Measurements from ENCODE around the gene TAMALIN. TPM values are rescaled to one million over a fixed set of nuclear protein-coding genes. Genes with fewer than 3 reads are reported as not detected.
A peak's percentile ranks its signal among the peaks of the same experiment; 100 is the strongest.

Gene TAMALIN
- polyA plus RNA-seq, 3 donors: 0.63 to 118 (median 1.6) TPM

DNA sequence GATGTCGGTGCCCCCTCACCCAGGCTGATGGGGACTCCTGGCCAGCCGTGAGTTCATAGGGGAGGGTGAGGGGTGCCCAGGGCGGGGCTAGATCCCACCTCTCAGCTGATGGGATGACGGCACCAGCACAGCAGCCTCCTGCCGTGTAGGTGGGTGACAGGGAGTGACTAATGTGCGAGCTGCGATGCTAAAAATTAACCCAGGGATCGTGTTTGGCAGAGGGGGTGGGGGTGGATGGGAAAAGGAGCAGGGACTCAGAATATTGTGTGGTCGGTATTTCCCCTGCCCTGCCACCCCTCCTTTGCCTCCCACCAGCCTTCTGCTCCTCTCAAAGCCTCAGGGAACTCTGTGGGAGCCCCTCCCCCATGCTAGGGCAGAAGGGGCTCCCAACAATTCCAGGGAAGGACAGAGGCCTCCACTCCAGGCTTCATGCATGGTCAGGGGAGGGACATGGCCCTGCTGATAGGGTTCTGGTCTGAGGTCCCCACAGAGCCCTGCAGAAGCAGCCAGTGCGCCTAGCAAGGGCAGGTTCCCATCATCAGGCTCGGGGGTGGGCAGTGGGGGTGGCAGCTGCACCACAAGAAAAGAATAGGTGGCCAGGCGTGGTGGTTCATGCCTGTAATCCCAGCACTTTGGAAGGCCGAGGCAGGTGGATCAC is 12.5 kb downstream of the TAMALIN start:
- Mint-ChIP-seq H3K27me3 (ENCODE audit: low read depth in 3 of 3) (peaks cover 12 to 36% (median 23%) of the 10 kb centered on the region in 3 donors), H3K27ac (no peak overlapping the region), H3K36me3 (peaks cover 0 to 3% of the 10 kb centered on the region in 2 donors), H3K9me3 (peaks cover 0 to 4% (median 0%) of the 10 kb centered on the region in 7 donors), H3K4me1 (peaks cover 26% of the 10 kb centered on the region), H3K4me3 (no peak overlapping the region)
- no peak overlapping the region for H3K9ac ChIP-seq (ENCODE audit: insufficient read depth, low read length, poor library complexity, severe bottlenecking)
- 94% methylated on average over 10 of the region's 13 CpGs for WGBS (ENCODE audit: insufficient coverage)
- H3K4me1 ChIP-seq (ENCODE audit: control insufficient read depth in 1 of 2, insufficient read depth in 2 of 2, low read length in 2 of 2): peaks cover 22 to 29% of the 10 kb centered on the region in 2 donors
- intact Hi-C loops (cut with micrococcal nuclease): no loop called here
- H3K27ac ChIP-seq (ENCODE audit: low read depth in 1 of 2, low read length in 2 of 2): no peak overlapping the region
- no peak overlapping the region for H3K4me3 ChIP-seq (replicated peaks in 1 of 3; ENCODE audit: low read depth in 2 of 3, low read length in 3 of 3)
- H3K27me3 ChIP-seq (ENCODE audit: control insufficient read depth in 2 of 2, insufficient read depth in 2 of 2, low read length in 2 of 2): peaks cover 0 to 8% of the 10 kb centered on the region in 2 donors
- no peaks in the 10 kb centered on the region for H3K36me3 ChIP-seq (replicated peaks in 1 of 2; ENCODE audit: control insufficient read depth in 1 of 2, insufficient read depth in 2 of 2, low read length in 2 of 2)
- no peaks in the 10 kb centered on the region for H3K9me3 ChIP-seq (replicated peaks in 1 of 2; ENCODE audit: control insufficient read depth in 1 of 2, insufficient read depth in 1 of 2, low read length in 2 of 2)
- no peak for TF ChIP-seq CTCF (IDR thresholded peaks at IDR 0.05)
- no peak overlapping the region for H2AFZ ChIP-seq (ENCODE audit: insufficient read depth, low read depth, low read length, poor library complexity, severe bottlenecking)
- no peaks in the 10 kb centered on the region for H4K20me1 ChIP-seq (ENCODE audit: insufficient read depth, low read length)
- H3K79me2 ChIP-seq (ENCODE audit: insufficient read depth, low read length): no peaks in the 10 kb centered on the region
- H3K4me2 ChIP-seq (replicated peaks; ENCODE audit: extremely low read depth, low read length, poor library complexity, severe bottlenecking): no peak overlapping the region
- DNase-seq: no peak

GRCh38 chr12:52020539-52021336 is 14.0 kb downstream of the TAMALIN start:
- H3K36me3 ChIP-seq (replicated peaks in 1 of 2; ENCODE audit: control insufficient read depth in 1 of 2, insufficient read depth in 2 of 2, low read length in 2 of 2): no peaks in the 10 kb centered on the region
- H3K4me3 Mint-ChIP-seq: peak overlapping the region; percentile 64
- peaks cover 41% of the 10 kb centered on the region for H3K4me1 Mint-ChIP-seq
- 1% methylated on average over 7 of the region's 9 CpGs for WGBS (ENCODE audit: insufficient coverage)
- intact Hi-C loops (cut with micrococcal nuclease): loop anchor here in 1 of 2 donors (5.0 kb wide), 1 partner anchor 598 kb away; the partner anchor contains the start of gene SLC4A8
- H3K9ac ChIP-seq (ENCODE audit: insufficient read depth, low read length, poor library complexity, severe bottlenecking): no peak overlapping the region
- DNase-seq: peak; percentile 51 to 66 (median 61)
- H3K9me3 Mint-ChIP-seq: peaks cover 0 to 4% (median 0%) of the 10 kb centered on the region in 7 donors
- peak overlapping the region in 2 of 7 donors; percentile 32 to 82 for H3K27ac Mint-ChIP-seq
- H2AFZ ChIP-seq (ENCODE audit: insufficient read depth, low read depth, low read length, poor library complexity, severe bottlenecking): peak overlapping the region; percentile 37
- peak overlapping the region; percentile 53 for H3K4me2 ChIP-seq (replicated peaks; ENCODE audit: extremely low read depth, low read length, poor library complexity, severe bottlenecking)
- H3K79me2 ChIP-seq (ENCODE audit: insufficient read depth, low read length): no peaks in the 10 kb centered on the region
- peaks cover 0 to 2% of the 10 kb centered on the region in 2 donors for H3K36me3 Mint-ChIP-seq
- H3K27me3 Mint-ChIP-seq (ENCODE audit: low read depth in 3 of 3): peaks cover 12 to 42% (median 23%) of the 10 kb centered on the region in 3 donors
- peaks cover 0 to 8% of the 10 kb centered on the region in 2 donors for H3K27me3 ChIP-seq (ENCODE audit: control insufficient read depth in 2 of 2, insufficient read depth in 2 of 2, low read length in 2 of 2)
- H3K9me3 ChIP-seq (replicated peaks in 1 of 2; ENCODE audit: control insufficient read depth in 1 of 2, insufficient read depth in 1 of 2, low read length in 2 of 2): no peaks in the 10 kb centered on the region
- no peak overlapping the region for H3K27ac ChIP-seq (ENCODE audit: low read depth in 1 of 2, low read length in 2 of 2)
- peak overlapping the region in 1 of 3 experiments; percentile 23 for H3K4me3 ChIP-seq (replicated peaks in 1 of 3; ENCODE audit: low read depth in 2 of 3, low read length in 3 of 3)
- H3K4me1 ChIP-seq (ENCODE audit: control insufficient read depth in 1 of 2, insufficient read depth in 2 of 2, low read length in 2 of 2): peaks cover 35 to 41% of the 10 kb centered on the region in 2 donors
- TF ChIP-seq CTCF (IDR thresholded peaks at IDR 0.05): peak; percentile 85
- H4K20me1 ChIP-seq (ENCODE audit: insufficient read depth, low read length): no peaks in the 10 kb centered on the region
